HepG2 (cell line): ENCODE results near the gene OTULINL. TPM values are rescaled to one million over a fixed set of nuclear protein-coding genes. Genes with fewer than 3 reads are reported as not detected.

Experiments used
- ATAC-seq: fragments of 200-7000 bp; cut with Tn5 transposase; 3 replicates; pipeline ENCODE4 v1.9.1; 2020; ENCODE audit warnings: mild to moderate bottlenecking, moderate library complexity
- BruUV-seq: library from RNA; stranded (reverse); fragments of 400-500 nt; replicated peaks from 2 replicates; lab custom pipeline; 2021; lab: Mats Ljungman, UMichigan
- CTCF ChIA-PET: fragments of 300-600 bp; formaldehyde crosslinking; extraction: SDS; loops from one replicate; lab custom pipeline; 2021; ENCODE audit warnings: low total read pairs, inconsistent platforms, low intra/inter-chr PET ratio; lab: Yijun Ruan, JAX
- POLR2A ChIA-PET: fragments of 350-600 bp; sonication (Branson Sonifier 250); formaldehyde crosslinking; loops from one replicate; lab custom pipeline; 2020; ENCODE audit warnings: antibody characterized with exemption, inconsistent platforms; lab: Yijun Ruan, JAX
- DNase-seq: peaks from one replicate; pipeline ENCODE4 v3.0.0-alpha.2; 2015; ENCODE audit warnings: low spot score
- FAIRE-seq: peaks from 3 replicates; lab custom pipeline; 2011; peaks lifted over from hg19 to GRCh38; lab: Jason Lieb, UNC
- H2AFZ ChIP-seq: one replicate; pipeline ENCODE4 v1.6.1; 2011; ENCODE audit warnings: low read length, inconsistent platforms
- H3K27ac ChIP-seq: fragments of 300-600 bp; 3 replicates; pipeline ENCODE4 v1.8.0; 2011; ENCODE audit warnings: mixed run types, mild to moderate bottlenecking, mixed read lengths, low read length, inconsistent platforms; ENCODE audit not compliant: insufficient read depth; ENCODE audit errors: extremely low read length
- H3K27me3 ChIP-seq, 2 experiments: fragments of 200-600 bp in 1 of 2; 2 replicates in 1 of 2; 3 replicates in 1 of 2; pipeline versions ENCODE4 v1.6.0 to v1.8.0; 2011; ENCODE audit warnings: low read length in 2 of 2, mild to moderate bottlenecking in 2 of 2, moderate library complexity in 2 of 2, inconsistent platforms in 1 of 2; ENCODE audit not compliant: insufficient read depth in 2 of 2, control insufficient read depth in 1 of 2
- H3K36me3 ChIP-seq, 2 experiments: fragments of 200-600 bp in 1 of 2; replicated peaks in 1 of 2; 2 replicates in 1 of 2; 3 replicates in 1 of 2; pipeline versions ENCODE4 v1.5.1 to v1.8.0; 2011; ENCODE audit warnings: low read length in 2 of 2, inconsistent platforms in 1 of 2; ENCODE audit not compliant: insufficient read depth in 2 of 2, control insufficient read depth in 1 of 2
- H3K4me1 ChIP-seq: 2 replicates; pipeline ENCODE4 v1.5.1; 2012; ENCODE audit warnings: low read length, inconsistent platforms; ENCODE audit not compliant: insufficient read depth
- H3K4me2 ChIP-seq: 2 replicates; pipeline ENCODE4 v1.6.0; 2011; ENCODE audit warnings: low read depth, low read length, inconsistent platforms
- H3K4me3 ChIP-seq, 3 experiments: fragments of 200-600 bp in 1 of 3; sonication (generic), shearing (Covaris generic) in 1 of 3; replicated peaks in 1 of 3; 2 replicates each; pipeline ENCODE4 v1.5.1; 2011 to 2016; ENCODE audit warnings: low read length in 3 of 3, inconsistent platforms in 2 of 3, low read depth in 2 of 3, mild to moderate bottlenecking in 2 of 3, control low read depth in 1 of 3, mixed read lengths in 1 of 3; ENCODE audit not compliant: insufficient read depth in 1 of 3
- H3K79me2 ChIP-seq: one replicate; pipeline ENCODE4 v1.6.1; 2011; ENCODE audit warnings: low read length, inconsistent platforms; ENCODE audit not compliant: insufficient read depth
- H3K9ac ChIP-seq: 2 replicates; pipeline ENCODE4 v1.6.0; 2011; ENCODE audit warnings: mild to moderate bottlenecking, low read depth, low read length, inconsistent platforms; ENCODE audit not compliant: insufficient read depth
- H3K9me3 ChIP-seq: 2 replicates; pipeline ENCODE4 v1.5.1; 2012; ENCODE audit warnings: mild to moderate bottlenecking, low read length
- H4K20me1 ChIP-seq: 2 replicates; pipeline ENCODE4 v1.6.0; 2011; ENCODE audit warnings: inconsistent platforms, mild to moderate bottlenecking, low read length, moderate library complexity; ENCODE audit not compliant: insufficient read depth
- ARID5B ChIP-seq: IDR thresholded peaks from 2 replicates; pipeline ENCODE4 v1.4.0; 2020; ENCODE audit warnings: mild to moderate bottlenecking, missing genetic modification reagents
- NFE2L1 ChIP-seq: sonication (generic); formaldehyde crosslinking; IDR thresholded peaks from 2 replicates; pipeline ENCODE4 v1.4.0; 2020; ENCODE audit warnings: missing genetic modification reagents, mild to moderate bottlenecking, borderline replicate concordance
- PAXIP1 ChIP-seq: sonication (generic); formaldehyde crosslinking; conservative IDR thresholded peaks from 2 replicates; pipeline ENCODE4 v1.4.0; 2020; ENCODE audit warnings: mild to moderate bottlenecking, missing genetic modification reagents, moderate library complexity
- RARG ChIP-seq: sonication (generic); formaldehyde crosslinking; IDR thresholded peaks from 2 replicates; pipeline ENCODE4 v1.4.0; 2020; ENCODE audit warnings: low read depth, mild to moderate bottlenecking, missing genetic modification reagents
- RBFOX2 ChIP-seq: fragments of 200-400 bp; formaldehyde crosslinking; IDR thresholded peaks from 2 replicates; pipeline ENCODE4 v1.6.1; 2017; ENCODE audit warnings: low read depth, mild to moderate bottlenecking, low read length
- SMAD3 ChIP-seq: sonication (generic); formaldehyde crosslinking; IDR thresholded peaks from 2 replicates; pipeline ENCODE4 v1.4.0; 2020; ENCODE audit warnings: missing genetic modification reagents
- SUZ12 ChIP-seq: fragments of 150-350 bp; IDR thresholded peaks from 2 replicates; pipeline ENCODE4 v1.6.1; 2014; ENCODE audit warnings: low read depth, low read length
- YEATS2 ChIP-seq: sonication (generic); formaldehyde crosslinking; IDR thresholded peaks from 2 replicates; pipeline ENCODE4 v1.4.0; 2020; ENCODE audit warnings: missing genetic modification reagents, borderline replicate concordance
- ZBTB26 ChIP-seq: IDR thresholded peaks from 2 replicates; pipeline ENCODE4 v1.6.1; 2016; ENCODE audit warnings: missing compliant biosample characterization, missing genetic modification reagents, borderline replicate concordance
- ZMAT5 ChIP-seq: sonication (generic); formaldehyde crosslinking; IDR thresholded peaks from 2 replicates; pipeline ENCODE4 v1.5.0; 2020; ENCODE audit warnings: mild to moderate bottlenecking, low read depth, missing genetic modification reagents, borderline replicate concordance
- ZNF20 ChIP-seq: sonication (generic); formaldehyde crosslinking; IDR thresholded peaks from 2 replicates; pipeline ENCODE4 v1.4.0; 2020; ENCODE audit warnings: mild to moderate bottlenecking, moderate library complexity, missing genetic modification reagents
- WGBS: methylation state at CpG from one replicate; pipeline ENCODE4 v1.1.6; 2017; ENCODE audit warnings: low lambda C conversion rate; 5-methylcytosine and 5-hydroxymethylcytosine counted together
- in situ Hi-C: cut with HindIII; loops from 2 replicates; pipeline ENCODE4 v1.10.0; 2017; ENCODE audit warnings: low pct_unique_long_range_greater_than_20kb; ENCODE audit not compliant: extremely low pct_ligation_motif_present
- intact Hi-C: fragments of 100-400 bp; cut with micrococcal nuclease; formaldehyde crosslinking; loops from one replicate; pipeline ENCODE4 v1.10.0; 2022; ENCODE audit not compliant: unreplicated experiment
- polyA plus RNA-seq, 8 experiments: library from polyadenylated mRNA; depleted of rRNA in 3 of 8; stranded (reverse) in 7 of 8; unstranded in 1 of 8; fragments of >200 nt; fragmentation: Illumina TruSeq in 4 of 8; extraction: Trizol in 4 of 8; gene quantifications; 2 replicates each; pipeline versions ENCODE4 v1.2.1 to v1.2.3, GENCODE V29; 2011 to 2016; ENCODE audit warnings: low read depth in 4 of 8, missing spikeins in 1 of 8, mixed read lengths in 1 of 8; ENCODE audit not compliant: insufficient read depth in 1 of 8
- total RNA-seq, 5 experiments: library from RNA; depleted of rRNA; stranded (reverse); fragments of >200 nt; fragmentation: Illumina TruSeq; extraction: Trizol; gene quantifications; 2 replicates each; pipeline ENCODE4 v1.2.3, GENCODE V29; 2016; ENCODE audit warnings: low read depth in 1 of 5

The OTULINL gene
- total and polyA plus RNA-seq, 2 of the 13 experiments (the other 11 are each of a cell fraction or from before 2014, with no cell fraction given): 0.04 to 0.40 TPM

- TF ChIP-seq PAXIP1 (no peak), SUZ12 (no peak), RARG (CRISPR knock-in tag) (no peak)
Measured at GRCh38 chr5:14557203-14557770, 24.3 kb upstream of the OTULINL start (continued).

GRCh38 chr5:14557791-14558415, 23.7 kb upstream of the OTULINL start:
- H3K79me2 ChIP-seq: no peaks in the 10 kb centered on the region
- ATAC-seq: no peak
- no peak overlapping the region for H3K4me3 ChIP-seq
- H3K9me3 ChIP-seq: no peaks in the 10 kb centered on the region
- no peak for FAIRE-seq
- ChIA-PET CTCF (no interaction called here), POLR2A (no interaction called here)
- 5% methylated on average over 7 of the region's 8 CpGs for WGBS
- peaks cover 3 to 17% of the 10 kb centered on the region in 2 experiments; a peak in 3 of 5 replicates for H3K27me3 ChIP-seq
- in situ Hi-C loops: no loop called here
- BruUV-seq: no TSS peak
- H2AFZ ChIP-seq: no peak overlapping the region
- DNase-seq: no peak
- intact Hi-C loops: no loop called here
- no peak overlapping the region for H3K4me2 ChIP-seq
- no peaks in the 10 kb centered on the region for H3K4me1 ChIP-seq
- no peak overlapping the region for H3K9ac ChIP-seq
- no peaks in the 10 kb centered on the region for H4K20me1 ChIP-seq
- no peaks in the 10 kb centered on the region for H3K36me3 ChIP-seq
- no peak overlapping the region for H3K27ac ChIP-seq
- TF ChIP-seq ZBTB26 (CRISPR knock-in tag) (no peak), YEATS2 (no peak), ZMAT5 (no peak), RBFOX2 (no peak), NFE2L1 (no peak), ARID5B (CRISPR knock-in tag) (no peak), ZNF20 (CRISPR knock-in tag) (no peak), SMAD3 (no peak)
